ENCODE measurements around the gene L1TD1.

- no peak for TF ChIP-seq SUZ12 (IDR thresholded peaks at IDR 0.05)
- no peak for TF ChIP-seq TARDBP (IDR thresholded peaks at IDR 0.05)
- no peak for TF ChIP-seq PKNOX1 (IDR thresholded peaks at IDR 0.05)
These were observed 34.8 kb downstream of the L1TD1 start for GRCh38 chr1:62229468-62229867.
